ENCODE results near the gene STPG2.

STPG2 gene

GRCh38 chr4:97845758-97846157, 297.5 kb downstream of the STPG2 start:
- no peak for TF ChIP-seq CTCF (conservative IDR thresholded peaks at IDR 0.05; ENCODE audit: low read depth)
- CTCF ChIA-PET = no interaction called here
- DNase-seq (ENCODE audit: low spot score) = no peak
- H3K27ac ChIP-seq = no peak overlapping the region
- POLR2A ChIA-PET (ENCODE audit: low non-redundant PET) = no interaction called here

- DNase-seq (ENCODE audit: low spot score) = no peak
- ChIA-PET POLR2A (ENCODE audit: low non-redundant PET) (no interaction called here), CTCF (no interaction called here)
- TF ChIP-seq CTCF (conservative IDR thresholded peaks at IDR 0.05; ENCODE audit: low read depth) = no peak
- H3K27ac ChIP-seq = no peak overlapping the region
Observed at GRCh38 chr4:97841512-97841911, 301.8 kb downstream of the STPG2 start.

GRCh38 chr4:97836662-97837061, 306.6 kb downstream of the STPG2 start:
- no peak for DNase-seq (ENCODE audit: low spot score)
- TF ChIP-seq CTCF (conservative IDR thresholded peaks at IDR 0.05; ENCODE audit: low read depth) = no peak
- no peak overlapping the region for H3K27ac ChIP-seq
- ChIA-PET POLR2A (ENCODE audit: low non-redundant PET) (no interaction called here), CTCF (no interaction called here)

- TF ChIP-seq CTCF (conservative IDR thresholded peaks at IDR 0.05; ENCODE audit: low read depth) = no peak
- no peak overlapping the region for H3K27ac ChIP-seq
- no peak for DNase-seq (ENCODE audit: low spot score)
- ChIA-PET POLR2A (ENCODE audit: low non-redundant PET) (no interaction called here), CTCF (no interaction called here)
Observed at GRCh38 chr4:97828646-97829045, 314.6 kb downstream of the STPG2 start.

GRCh38 chr4:97819294-97819693, 324.0 kb downstream of the STPG2 start:
- ChIA-PET POLR2A (ENCODE audit: low non-redundant PET) (no interaction called here), CTCF (no interaction called here)
- no peak for TF ChIP-seq CTCF (conservative IDR thresholded peaks at IDR 0.05; ENCODE audit: low read depth)
- peak; percentile 19 for DNase-seq (ENCODE audit: low spot score)
- no peak overlapping the region for H3K27ac ChIP-seq

- ChIA-PET CTCF (interaction anchor here (1.0 kb wide), 1 partner anchor 40 kb away, joined by 3 read pairs; no protein-coding TSS in a partner anchor), POLR2A (ENCODE audit: low non-redundant PET) (no interaction called here)
- DNase-seq (ENCODE audit: low spot score) = no peak
- no peak for TF ChIP-seq CTCF (conservative IDR thresholded peaks at IDR 0.05; ENCODE audit: low read depth)
- no peak overlapping the region for H3K27ac ChIP-seq
Observed at GRCh38 chr4:97812768-97813167, 330.5 kb downstream of the STPG2 start.

Measured in RWPE1 (cell line).